Rectal smooth muscle tissue (tissue), 1 donor: ENCODE data around the gene FAM3A.

Experiments
- H3K27ac ChIP-seq: one replicate; pipeline ENCODE4 v1.7.0; 2013; ENCODE audit warnings: low read depth, low read length, inconsistent platforms
- H3K27me3 ChIP-seq: one replicate; pipeline ENCODE4 v1.7.0; 2013; ENCODE audit warnings: low read length; ENCODE audit not compliant: control insufficient read depth, insufficient read depth
- H3K36me3 ChIP-seq: one replicate; pipeline ENCODE4 v1.7.0; 2013; ENCODE audit warnings: low read length; ENCODE audit not compliant: control insufficient read depth, insufficient read depth
- H3K4me1 ChIP-seq: one replicate; pipeline ENCODE4 v1.7.0; 2013; ENCODE audit warnings: low read length; ENCODE audit not compliant: control insufficient read depth, insufficient read depth
- H3K4me3 ChIP-seq: one replicate; pipeline ENCODE4 v1.7.0; 2013; ENCODE audit warnings: low read length
- H3K9ac ChIP-seq: one replicate; pipeline ENCODE4 v1.7.0; 2013; ENCODE audit warnings: low read length

Gene FAM3A

GRCh38 chrX:154467556-154467955 lies 48.5 kb downstream of the FAM3A start:
- Histone ChIP-seq H3K36me3 (peaks cover 4% of the 10 kb centered on the region), H3K27ac (no peak overlapping the region), H3K27me3 (peaks cover 2% of the 10 kb centered on the region), H3K4me3 (no peak overlapping the region), H3K4me1 (no peaks in the 10 kb centered on the region), H3K9ac (no peak overlapping the region)

- Histone ChIP-seq H3K9ac (no peak overlapping the region), H3K4me3 (no peak overlapping the region), H3K27ac (no peak overlapping the region), H3K27me3 (peaks cover 3% of the 10 kb centered on the region), H3K36me3 (peaks cover 4% of the 10 kb centered on the region), H3K4me1 (no peaks in the 10 kb centered on the region)
Observed at GRCh38 chrX:154466907-154467306, 49.1 kb downstream of the FAM3A start.

GRCh38 chrX:154466036-154466435 lies 50.0 kb downstream of the FAM3A start:
- Histone ChIP-seq H3K4me3 (no peak overlapping the region), H3K36me3 (peaks cover 4% of the 10 kb centered on the region), H3K4me1 (no peaks in the 10 kb centered on the region), H3K27ac (no peak overlapping the region), H3K27me3 (peaks cover 3% of the 10 kb centered on the region), H3K9ac (no peak overlapping the region)

- no peak overlapping the region for H3K4me3 ChIP-seq
- peaks cover 4% of the 10 kb centered on the region for H3K36me3 ChIP-seq
- no peaks in the 10 kb centered on the region for H3K4me1 ChIP-seq
- no peak overlapping the region for H3K9ac ChIP-seq
- peaks cover 3% of the 10 kb centered on the region for H3K27me3 ChIP-seq
- no peak overlapping the region for H3K27ac ChIP-seq
Observed at GRCh38 chrX:154465601-154466000, 50.4 kb downstream of the FAM3A start.

GRCh38 chrX:154464806-154465365 lies 51.1 kb downstream of the FAM3A start:
- no peaks in the 10 kb centered on the region for H3K4me1 ChIP-seq
- no peak overlapping the region for H3K4me3 ChIP-seq
- H3K27me3 ChIP-seq, result peaks cover 3% of the 10 kb centered on the region
- no peak overlapping the region for H3K27ac ChIP-seq
- H3K36me3 ChIP-seq, result peaks cover 4% of the 10 kb centered on the region
- H3K9ac ChIP-seq, result no peak overlapping the region

- H3K36me3 ChIP-seq, result peaks cover 4% of the 10 kb centered on the region
- H3K27me3 ChIP-seq, result peaks cover 3% of the 10 kb centered on the region
- no peak overlapping the region for H3K4me3 ChIP-seq
- H3K4me1 ChIP-seq, result no peaks in the 10 kb centered on the region
- no peak overlapping the region for H3K27ac ChIP-seq
- no peak overlapping the region for H3K9ac ChIP-seq
Observed at GRCh38 chrX:154463611-154464220, 52.3 kb downstream of the FAM3A start.

- H3K4me1 ChIP-seq, result no peaks in the 10 kb centered on the region
- H3K9ac ChIP-seq, result no peak overlapping the region
- peaks cover 4% of the 10 kb centered on the region for H3K36me3 ChIP-seq
- H3K27me3 ChIP-seq, result peaks cover 3% of the 10 kb centered on the region
- H3K27ac ChIP-seq, result no peak overlapping the region
- H3K4me3 ChIP-seq, result no peak overlapping the region
Observed at GRCh38 chrX:154462396-154462795, 53.6 kb downstream of the FAM3A start.

- Histone ChIP-seq H3K27me3 (peaks cover 3% of the 10 kb centered on the region), H3K36me3 (no peaks in the 10 kb centered on the region), H3K9ac (no peak overlapping the region), H3K4me3 (no peak overlapping the region), H3K4me1 (no peaks in the 10 kb centered on the region), H3K27ac (no peak overlapping the region)
Observed at GRCh38 chrX:154460326-154460725, 55.7 kb downstream of the FAM3A start.

GRCh38 chrX:154459832-154460231 lies 56.2 kb downstream of the FAM3A start:
- Histone ChIP-seq H3K4me1 (no peaks in the 10 kb centered on the region), H3K9ac (no peak overlapping the region), H3K27ac (no peak overlapping the region), H3K27me3 (peaks cover 3% of the 10 kb centered on the region), H3K4me3 (peak overlapping the region; percentile 63), H3K36me3 (no peaks in the 10 kb centered on the region)

- Histone ChIP-seq H3K4me1 (no peaks in the 10 kb centered on the region), H3K27me3 (peaks cover 3% of the 10 kb centered on the region), H3K27ac (no peak overlapping the region), H3K9ac (no peak overlapping the region), H3K4me3 (peak overlapping the region; percentile 71), H3K36me3 (no peaks in the 10 kb centered on the region)
Observed at GRCh38 chrX:154458954-154459778, 56.9 kb downstream of the FAM3A start.

GRCh38 chrX:154458116-154458953 lies 57.7 kb downstream of the FAM3A start, which contains the start of gene PLXNA3:
Gene PLXNA3 (plus strand): TSS chrX:154458281. CDS start chrX:154460184, 1,903 bp downstream.
- Histone ChIP-seq H3K27ac (peak within 1 kb of the TSS; percentile 50), H3K4me3 (peak within 1 kb of the TSS; percentile 71), H3K9ac (no peak within 1 kb of the TSS), H3K36me3 (no peaks in the 10 kb centered on the region), H3K4me1 (no peaks in the 10 kb centered on the region), H3K27me3 (peaks cover 3% of the 10 kb centered on the region)
